Measurements from ENCODE around the gene OR9A2.

GRCh38 chr7:143012001-143012400 lies 14.9 kb downstream of the OR9A2 start:
- TF ChIP-seq CTCF (IDR thresholded peaks at IDR 0.05) (no peak), ZFX (IDR thresholded peaks at IDR 0.05; ENCODE audit: borderline replicate concordance) (no peak)
